ENCODE data around the gene DDAH1. TPM values are rescaled to one million over a fixed set of nuclear protein-coding genes. Genes with fewer than 3 reads are reported as not detected.
A peak's percentile ranks its signal among the peaks of the same experiment; 100 is the strongest.

The DDAH1 gene
- total and polyA plus RNA-seq, 2 experiments from 2014 or later: 9.1 to 15.5 TPM

DNA sequence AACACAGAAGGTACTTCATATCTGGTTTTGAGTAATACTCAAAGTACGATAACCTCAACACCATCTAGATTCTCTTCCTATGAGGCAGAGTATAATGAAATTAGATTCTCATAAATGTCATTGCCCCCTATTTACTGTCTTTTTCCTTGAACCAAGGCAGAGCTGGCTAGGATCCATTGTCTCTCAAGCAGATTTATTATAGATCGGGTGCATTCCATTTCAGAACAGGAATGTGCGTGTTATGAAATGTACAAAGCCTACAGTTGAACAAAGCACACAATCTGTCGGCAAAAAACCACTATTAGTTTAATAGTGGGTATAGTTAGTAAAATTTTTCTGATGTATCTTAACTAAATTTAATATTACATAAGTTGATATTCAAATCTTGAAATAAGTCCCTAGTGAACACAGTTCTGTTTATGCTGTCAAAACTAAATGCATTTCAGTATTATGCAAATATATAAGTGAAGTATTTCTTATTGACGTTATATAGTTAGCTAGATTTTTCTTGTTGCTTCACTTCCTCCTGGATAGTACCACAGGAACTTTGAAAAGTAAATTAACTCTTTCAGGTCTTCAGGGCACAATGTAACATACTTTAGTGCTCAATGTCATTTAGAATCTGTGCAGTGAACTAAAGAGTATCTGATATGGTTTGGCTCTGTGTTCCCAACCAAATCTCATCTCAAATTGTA, 92.1 kb downstream of the DDAH1 start:
- peak in 1 of 2 donors; percentile 75 for DNase-seq (ENCODE audit: low read depth in 1 of 2, low spot score in 1 of 2)
- no peaks in the 10 kb centered on the region for H3K9me3 ChIP-seq (ENCODE audit: low read depth)
- no peak overlapping the region for H3K4me3 ChIP-seq
- no peaks in the 10 kb centered on the region for H3K36me3 ChIP-seq
- H3K27ac ChIP-seq: no peak overlapping the region
- no peak for TF ChIP-seq CTCF (IDR thresholded peaks at IDR 0.05; ENCODE audit: low read depth, low read length)
- H3K27me3 ChIP-seq: no peaks in the 10 kb centered on the region
- H3K4me1 ChIP-seq (ENCODE audit: low read depth): no peaks in the 10 kb centered on the region

DNA sequence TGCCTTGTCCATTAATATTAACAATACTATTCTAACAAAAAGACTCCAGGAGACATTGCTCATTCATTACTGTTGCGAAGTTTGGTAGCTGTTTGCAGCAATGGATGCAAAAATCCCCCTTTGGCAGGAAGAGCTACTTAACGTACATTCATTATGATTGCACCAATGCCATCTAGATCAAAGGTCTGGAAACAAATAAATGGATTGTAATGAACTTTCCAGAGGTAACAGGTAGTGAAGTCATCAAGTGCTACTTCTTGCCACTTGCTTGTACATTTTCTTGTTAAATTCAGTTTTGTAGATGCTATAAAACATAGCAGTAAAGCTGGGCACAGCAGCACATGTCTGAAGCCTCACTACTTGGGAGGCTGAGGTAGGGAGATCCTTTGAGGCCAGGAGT, 93.9 kb downstream of the DDAH1 start:
- Histone ChIP-seq H3K4me1 (ENCODE audit: low read depth) (no peaks in the 10 kb centered on the region), H3K27me3 (no peaks in the 10 kb centered on the region), H3K36me3 (no peaks in the 10 kb centered on the region), H3K27ac (no peak overlapping the region), H3K9me3 (ENCODE audit: low read depth) (no peaks in the 10 kb centered on the region), H3K4me3 (no peak overlapping the region)
- TF ChIP-seq CTCF (IDR thresholded peaks at IDR 0.05; ENCODE audit: low read depth, low read length): no peak
- DNase-seq (ENCODE audit: low read depth in 1 of 2, low spot score in 1 of 2): no peak

- TF ChIP-seq CTCF (IDR thresholded peaks at IDR 0.05; ENCODE audit: low read depth, low read length): no peak
- H3K27ac ChIP-seq: no peak overlapping the region
- no peaks in the 10 kb centered on the region for H3K27me3 ChIP-seq
- no peaks in the 10 kb centered on the region for H3K36me3 ChIP-seq
- DNase-seq (ENCODE audit: low read depth in 1 of 2, low spot score in 1 of 2): no peak
- no peaks in the 10 kb centered on the region for H3K9me3 ChIP-seq (ENCODE audit: low read depth)
- H3K4me1 ChIP-seq (ENCODE audit: low read depth): no peaks in the 10 kb centered on the region
- H3K4me3 ChIP-seq: no peak overlapping the region
These were observed 96.7 kb downstream of the DDAH1 start for GRCh38 chr1:85368073-85368770.

DNA sequence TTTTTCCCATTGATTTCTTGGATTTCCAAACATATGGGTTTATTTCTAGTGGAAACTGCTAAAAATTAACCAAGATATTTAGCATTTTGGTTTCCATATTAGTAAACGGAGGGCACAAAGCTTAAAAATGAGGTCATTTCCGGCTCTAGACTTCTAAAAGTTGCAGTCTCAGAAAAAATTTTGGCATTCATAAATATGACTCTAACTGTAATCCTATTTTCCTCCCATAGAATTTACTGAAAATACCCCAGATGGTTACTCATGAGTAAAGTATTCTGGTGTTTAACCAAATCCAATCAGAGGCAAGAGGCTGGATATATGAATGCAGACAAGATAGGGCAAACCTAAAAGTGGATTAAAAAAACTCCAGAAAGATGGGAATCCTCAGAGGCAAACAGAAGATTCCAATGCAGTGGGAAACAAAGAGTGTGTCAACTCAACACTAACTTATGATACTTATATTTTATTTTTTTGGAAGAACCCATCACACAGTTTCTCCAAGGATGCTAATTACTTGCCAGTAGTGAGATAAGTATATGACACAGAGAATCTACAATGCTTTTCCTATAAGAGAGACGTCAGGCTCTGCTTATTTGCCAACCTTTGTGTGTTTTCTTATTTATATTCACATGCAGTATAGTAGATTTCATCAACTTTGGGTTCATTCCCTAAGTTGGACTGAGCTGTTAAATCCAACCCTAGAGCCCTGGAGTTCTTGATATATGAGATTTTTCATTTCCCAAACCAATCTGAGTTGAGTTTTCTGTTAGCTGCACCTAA, 98.4 kb downstream of the DDAH1 start:
- peak in 1 of 2 donors; percentile 85 for DNase-seq (ENCODE audit: low read depth in 1 of 2, low spot score in 1 of 2)
- Histone ChIP-seq H3K4me3 (no peak overlapping the region), H3K36me3 (no peaks in the 10 kb centered on the region), H3K27ac (no peak overlapping the region), H3K4me1 (ENCODE audit: low read depth) (no peaks in the 10 kb centered on the region), H3K9me3 (ENCODE audit: low read depth) (no peaks in the 10 kb centered on the region), H3K27me3 (no peaks in the 10 kb centered on the region)
- TF ChIP-seq CTCF (IDR thresholded peaks at IDR 0.05; ENCODE audit: low read depth, low read length): no peak

GRCh38 chr1:85365851-85366250, 99.1 kb downstream of the DDAH1 start:
- H3K4me1 ChIP-seq (ENCODE audit: low read depth): no peaks in the 10 kb centered on the region
- no peak overlapping the region for H3K27ac ChIP-seq
- no peak for TF ChIP-seq CTCF (IDR thresholded peaks at IDR 0.05; ENCODE audit: low read depth, low read length)
- H3K4me3 ChIP-seq: no peak overlapping the region
- no peaks in the 10 kb centered on the region for H3K9me3 ChIP-seq (ENCODE audit: low read depth)
- H3K27me3 ChIP-seq: no peaks in the 10 kb centered on the region
- H3K36me3 ChIP-seq: no peaks in the 10 kb centered on the region
- no peak for DNase-seq (ENCODE audit: low read depth in 1 of 2, low spot score in 1 of 2)

All from cardiac muscle cell (in vitro differentiated cells and primary cell).